ENCODE data around the gene COL23A1. TPM values are rescaled to one million over a fixed set of nuclear protein-coding genes. Genes with fewer than 3 reads are reported as not detected.

The COL23A1 gene
- total and polyA plus RNA-seq, 2 of the 13 experiments (the other 11 are each of a cell fraction or from before 2014, with no cell fraction given) = not detected

DNA sequence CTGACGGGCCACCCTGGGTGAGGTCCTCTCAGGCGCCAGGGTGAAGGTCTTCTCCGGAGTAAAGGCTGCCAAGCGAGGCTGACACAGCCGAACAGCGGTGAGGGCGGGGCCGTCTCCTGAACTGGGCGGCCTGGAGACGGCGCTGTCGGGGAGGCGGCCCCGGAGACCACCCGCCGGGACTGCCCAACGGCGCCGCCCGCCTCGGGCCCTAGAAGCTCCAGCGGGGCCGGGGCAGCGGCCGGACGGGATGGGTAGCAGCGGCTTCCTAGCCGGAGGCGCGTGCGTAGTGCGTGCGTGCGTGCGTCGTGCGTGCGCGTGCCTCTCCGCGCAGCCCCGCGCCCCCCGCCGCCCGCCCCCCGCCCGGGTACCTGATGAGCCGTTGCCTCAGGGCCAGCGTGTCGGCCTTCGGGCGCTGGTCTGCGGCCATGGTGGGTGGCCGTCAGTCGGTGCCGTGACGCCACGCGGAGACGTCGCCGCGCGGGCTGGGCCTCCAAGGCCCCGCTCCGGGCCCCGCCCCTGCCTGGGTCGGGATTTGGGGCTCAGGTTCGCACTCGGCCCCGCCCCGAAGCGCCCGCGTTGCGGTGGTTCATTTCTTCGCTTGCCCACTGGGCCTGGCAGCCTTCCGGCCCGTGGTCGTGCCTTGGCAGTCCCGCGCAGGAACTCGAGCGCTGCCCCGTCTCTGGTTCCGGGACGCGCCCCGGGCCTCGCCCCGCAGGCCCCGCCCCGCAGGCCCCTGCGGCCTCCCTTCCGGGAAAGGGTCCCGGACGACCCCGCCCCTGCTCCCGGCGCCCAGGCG, 357.9 kb downstream of the COL23A1 start, which contains the start of gene PHYKPL (continued):
- TF ChIP-seq ARID2 (CRISPR knock-in tag; IDR thresholded peaks at IDR 0.05; ENCODE audit: borderline replicate concordance) (0 out of 2 replicates have a peak, but pooled peaks have one; percentile 23), HNRNPL (IDR thresholded peaks at IDR 0.05; ENCODE audit: low read depth, low read length) (peak; percentile 72; the same call in 1 of the 2 replicates), REPIN1 (CRISPR knock-in tag; IDR thresholded peaks at IDR 0.05; ENCODE audit: borderline replicate concordance, low read depth) (peak; percentile 69), AHR (CRISPR knock-in tag; IDR thresholded peaks at IDR 0.05) (0 out of 2 replicates have a peak, but pooled peaks have one; percentile 52), ZNF589 (CRISPR knock-in tag; conservative IDR thresholded peaks at IDR 0.05) (peak; percentile 66; the same call in 1 of the 2 replicates), ETV5 (CRISPR knock-in tag; IDR thresholded peaks at IDR 0.05; ENCODE audit: borderline replicate concordance) (peak; percentile 75), KAT2B (IDR thresholded peaks at IDR 0.05; ENCODE audit: borderline replicate concordance, low read depth, low read length) (no peak)
- TF ChIP-seq, protein P1, sequence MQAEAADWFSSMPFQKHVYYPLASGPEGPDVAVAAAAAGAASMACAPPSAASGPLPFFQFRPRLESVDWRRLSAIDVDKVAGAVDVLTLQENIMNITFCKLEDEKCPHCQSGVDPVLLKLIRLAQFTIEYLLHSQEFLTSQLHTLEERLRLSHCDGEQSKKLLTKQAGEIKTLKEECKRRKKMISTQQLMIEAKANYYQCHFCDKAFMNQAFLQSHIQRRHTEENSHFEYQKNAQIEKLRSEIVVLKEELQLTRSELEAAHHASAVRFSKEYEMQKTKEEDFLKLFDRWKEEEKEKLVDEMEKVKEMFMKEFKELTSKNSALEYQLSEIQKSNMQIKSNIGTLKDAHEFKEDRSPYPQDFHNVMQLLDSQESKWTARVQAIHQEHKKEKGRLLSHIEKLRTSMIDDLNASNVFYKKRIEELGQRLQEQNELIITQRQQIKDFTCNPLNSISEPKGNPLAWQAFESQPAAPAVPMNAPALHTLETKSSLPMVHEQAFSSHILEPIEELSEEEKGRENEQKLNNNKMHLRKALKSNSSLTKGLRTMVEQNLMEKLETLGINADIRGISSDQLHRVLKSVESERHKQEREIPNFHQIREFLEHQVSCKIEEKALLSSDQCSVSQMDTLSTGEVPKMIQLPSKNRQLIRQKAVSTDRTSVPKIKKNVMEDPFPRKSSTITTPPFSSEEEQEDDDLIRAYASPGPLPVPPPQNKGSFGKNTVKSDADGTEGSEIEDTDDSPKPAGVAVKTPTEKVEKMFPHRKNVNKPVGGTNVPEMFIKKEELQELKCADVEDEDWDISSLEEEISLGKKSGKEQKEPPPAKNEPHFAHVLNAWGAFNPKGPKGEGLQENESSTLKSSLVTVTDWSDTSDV (CRISPR knock-in tag; IDR thresholded peaks at IDR 0.05) = peak; percentile 94
- TF ChIP-seq, protein P2, sequence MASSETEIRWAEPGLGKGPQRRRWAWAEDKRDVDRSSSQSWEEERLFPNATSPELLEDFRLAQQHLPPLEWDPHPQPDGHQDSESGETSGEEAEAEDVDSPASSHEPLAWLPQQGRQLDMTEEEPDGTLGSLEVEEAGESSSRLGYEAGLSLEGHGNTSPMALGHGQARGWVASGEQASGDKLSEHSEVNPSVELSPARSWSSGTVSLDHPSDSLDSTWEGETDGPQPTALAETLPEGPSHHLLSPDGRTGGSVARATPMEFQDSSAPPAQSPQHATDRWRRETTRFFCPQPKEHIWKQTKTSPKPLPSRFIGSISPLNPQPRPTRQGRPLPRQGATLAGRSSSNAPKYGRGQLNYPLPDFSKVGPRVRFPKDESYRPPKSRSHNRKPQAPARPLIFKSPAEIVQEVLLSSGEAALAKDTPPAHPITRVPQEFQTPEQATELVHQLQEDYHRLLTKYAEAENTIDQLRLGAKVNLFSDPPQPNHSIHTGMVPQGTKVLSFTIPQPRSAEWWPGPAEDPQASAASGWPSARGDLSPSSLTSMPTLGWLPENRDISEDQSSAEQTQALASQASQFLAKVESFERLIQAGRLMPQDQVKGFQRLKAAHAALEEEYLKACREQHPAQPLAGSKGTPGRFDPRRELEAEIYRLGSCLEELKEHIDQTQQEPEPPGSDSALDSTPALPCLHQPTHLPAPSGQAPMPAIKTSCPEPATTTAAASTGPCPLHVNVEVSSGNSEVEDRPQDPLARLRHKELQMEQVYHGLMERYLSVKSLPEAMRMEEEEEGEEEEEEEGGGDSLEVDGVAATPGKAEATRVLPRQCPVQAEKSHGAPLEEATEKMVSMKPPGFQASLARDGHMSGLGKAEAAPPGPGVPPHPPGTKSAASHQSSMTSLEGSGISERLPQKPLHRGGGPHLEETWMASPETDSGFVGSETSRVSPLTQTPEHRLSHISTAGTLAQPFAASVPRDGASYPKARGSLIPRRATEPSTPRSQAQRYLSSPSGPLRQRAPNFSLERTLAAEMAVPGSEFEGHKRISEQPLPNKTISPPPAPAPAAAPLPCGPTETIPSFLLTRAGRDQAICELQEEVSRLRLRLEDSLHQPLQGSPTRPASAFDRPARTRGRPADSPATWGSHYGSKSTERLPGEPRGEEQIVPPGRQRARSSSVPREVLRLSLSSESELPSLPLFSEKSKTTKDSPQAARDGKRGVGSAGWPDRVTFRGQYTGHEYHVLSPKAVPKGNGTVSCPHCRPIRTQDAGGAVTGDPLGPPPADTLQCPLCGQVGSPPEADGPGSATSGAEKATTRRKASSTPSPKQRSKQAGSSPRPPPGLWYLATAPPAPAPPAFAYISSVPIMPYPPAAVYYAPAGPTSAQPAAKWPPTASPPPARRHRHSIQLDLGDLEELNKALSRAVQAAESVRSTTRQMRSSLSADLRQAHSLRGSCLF (CRISPR knock-in tag; IDR thresholded peaks at IDR 0.05; ENCODE audit: borderline replicate concordance) = 0 out of 2 replicates have a peak, but pooled peaks have one; percentile 55
- TF ChIP-seq, protein P3, sequence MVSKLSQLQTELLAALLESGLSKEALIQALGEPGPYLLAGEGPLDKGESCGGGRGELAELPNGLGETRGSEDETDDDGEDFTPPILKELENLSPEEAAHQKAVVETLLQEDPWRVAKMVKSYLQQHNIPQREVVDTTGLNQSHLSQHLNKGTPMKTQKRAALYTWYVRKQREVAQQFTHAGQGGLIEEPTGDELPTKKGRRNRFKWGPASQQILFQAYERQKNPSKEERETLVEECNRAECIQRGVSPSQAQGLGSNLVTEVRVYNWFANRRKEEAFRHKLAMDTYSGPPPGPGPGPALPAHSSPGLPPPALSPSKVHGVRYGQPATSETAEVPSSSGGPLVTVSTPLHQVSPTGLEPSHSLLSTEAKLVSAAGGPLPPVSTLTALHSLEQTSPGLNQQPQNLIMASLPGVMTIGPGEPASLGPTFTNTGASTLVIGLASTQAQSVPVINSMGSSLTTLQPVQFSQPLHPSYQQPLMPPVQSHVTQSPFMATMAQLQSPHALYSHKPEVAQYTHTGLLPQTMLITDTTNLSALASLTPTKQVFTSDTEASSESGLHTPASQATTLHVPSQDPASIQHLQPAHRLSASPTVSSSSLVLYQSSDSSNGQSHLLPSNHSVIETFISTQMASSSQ (IDR thresholded peaks at IDR 0.05; ENCODE audit: low read depth) = no peak
- TF ChIP-seq, protein P3 (CRISPR knock-in tag; IDR thresholded peaks at IDR 0.05; ENCODE audit: borderline replicate concordance) = peak; percentile 22; the same call in 1 of the 2 replicates
